Measurements from ENCODE around the gene PLEKHG4B.
"Not testable (repeated sequence)": the region's sequence is repeated elsewhere in the genome, so short reads cannot be mapped to it uniquely, and the experiment has no call there.

The PLEKHG4B gene

DNA sequence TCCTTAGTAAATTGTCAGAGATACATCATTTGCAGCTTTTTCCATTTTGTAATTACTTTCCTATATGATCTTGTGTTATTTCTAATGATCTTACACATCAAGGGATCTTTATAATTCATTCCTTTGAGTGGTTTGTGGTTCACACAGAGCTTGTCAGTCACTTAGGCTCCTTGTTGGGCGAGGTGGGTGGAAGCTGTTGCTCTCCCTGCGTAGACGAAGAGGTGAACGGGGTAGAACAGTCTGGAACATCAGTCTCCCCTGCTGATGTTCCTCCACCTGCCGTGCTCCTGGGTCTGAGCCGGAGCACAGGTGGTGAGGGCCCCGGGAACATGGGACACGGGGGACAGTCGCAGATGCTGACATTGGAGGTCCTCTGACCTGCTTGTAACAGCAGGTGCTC is 143.6 kb downstream of the PLEKHG4B start:
- DNase-seq, result not testable (repeated sequence)

DNA sequence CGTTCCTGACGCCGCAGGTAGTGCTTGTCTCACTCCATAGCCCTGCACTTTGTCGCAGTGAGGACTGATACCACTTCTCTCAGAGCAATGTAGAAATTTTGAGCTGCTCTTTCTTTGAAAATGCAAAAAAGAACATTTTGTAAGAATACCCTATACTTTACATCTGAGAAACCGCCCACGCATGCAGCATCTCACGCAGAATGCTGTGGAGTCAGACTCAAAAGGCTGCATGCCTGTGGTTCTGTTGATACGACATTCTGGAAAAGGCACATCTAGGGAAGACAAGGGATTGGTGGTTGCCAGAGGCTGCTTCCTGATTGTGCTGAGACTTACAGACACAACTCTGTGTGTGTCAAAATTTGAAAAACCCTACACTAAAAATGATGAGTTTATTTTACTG is 146.0 kb downstream of the PLEKHG4B start:
- not testable (repeated sequence) for DNase-seq

Data from CD4-positive, alpha-beta T cell treated with Interleukin-4 for 1 hour (primary cell).